HepG2 (cell line): ENCODE data around the gene RAPGEF5. TPM values are rescaled to one million over a fixed set of nuclear protein-coding genes. Genes with fewer than 3 reads are reported as not detected.

Experiments used
- ATAC-seq: fragments of 200-7000 bp; cut with Tn5 transposase; 3 replicates; pipeline ENCODE4 v1.9.1; 2020; ENCODE audit warnings: mild to moderate bottlenecking, moderate library complexity
- BruUV-seq: library from RNA; stranded (reverse); fragments of 400-500 nt; replicated peaks from 2 replicates; lab custom pipeline; 2021; lab: Mats Ljungman, UMichigan
- CTCF ChIA-PET: fragments of 300-600 bp; formaldehyde crosslinking; extraction: SDS; loops from one replicate; lab custom pipeline; 2021; ENCODE audit warnings: low total read pairs, inconsistent platforms, low intra/inter-chr PET ratio; lab: Yijun Ruan, JAX
- POLR2A ChIA-PET: fragments of 350-600 bp; sonication (Branson Sonifier 250); formaldehyde crosslinking; loops from one replicate; lab custom pipeline; 2020; ENCODE audit warnings: antibody characterized with exemption, inconsistent platforms; lab: Yijun Ruan, JAX
- DNase-seq: peaks from one replicate; pipeline ENCODE4 v3.0.0-alpha.2; 2015; ENCODE audit warnings: low spot score
- FAIRE-seq: peaks from 3 replicates; lab custom pipeline; 2011; peaks lifted over from hg19 to GRCh38; lab: Jason Lieb, UNC
- H2AFZ ChIP-seq: one replicate; pipeline ENCODE4 v1.6.1; 2011; ENCODE audit warnings: low read length, inconsistent platforms
- H3K27ac ChIP-seq: fragments of 300-600 bp; 3 replicates; pipeline ENCODE4 v1.8.0; 2011; ENCODE audit warnings: mixed run types, mild to moderate bottlenecking, mixed read lengths, low read length, inconsistent platforms; ENCODE audit not compliant: insufficient read depth; ENCODE audit errors: extremely low read length
- H3K27me3 ChIP-seq, 2 experiments: fragments of 200-600 bp in 1 of 2; 2 replicates in 1 of 2; 3 replicates in 1 of 2; pipeline versions ENCODE4 v1.6.0 to v1.8.0; 2011; ENCODE audit warnings: low read length in 2 of 2, mild to moderate bottlenecking in 2 of 2, moderate library complexity in 2 of 2, inconsistent platforms in 1 of 2; ENCODE audit not compliant: insufficient read depth in 2 of 2, control insufficient read depth in 1 of 2
- H3K36me3 ChIP-seq, 2 experiments: fragments of 200-600 bp in 1 of 2; replicated peaks in 1 of 2; 2 replicates in 1 of 2; 3 replicates in 1 of 2; pipeline versions ENCODE4 v1.5.1 to v1.8.0; 2011; ENCODE audit warnings: low read length in 2 of 2, inconsistent platforms in 1 of 2; ENCODE audit not compliant: insufficient read depth in 2 of 2, control insufficient read depth in 1 of 2
- H3K4me1 ChIP-seq: 2 replicates; pipeline ENCODE4 v1.5.1; 2012; ENCODE audit warnings: low read length, inconsistent platforms; ENCODE audit not compliant: insufficient read depth
- H3K4me2 ChIP-seq: 2 replicates; pipeline ENCODE4 v1.6.0; 2011; ENCODE audit warnings: low read depth, low read length, inconsistent platforms
- H3K4me3 ChIP-seq, 3 experiments: fragments of 200-600 bp in 1 of 3; sonication (generic), shearing (Covaris generic) in 1 of 3; replicated peaks in 1 of 3; 2 replicates each; pipeline ENCODE4 v1.5.1; 2011 to 2016; ENCODE audit warnings: low read length in 3 of 3, inconsistent platforms in 2 of 3, low read depth in 2 of 3, mild to moderate bottlenecking in 2 of 3, control low read depth in 1 of 3, mixed read lengths in 1 of 3; ENCODE audit not compliant: insufficient read depth in 1 of 3
- H3K79me2 ChIP-seq: one replicate; pipeline ENCODE4 v1.6.1; 2011; ENCODE audit warnings: low read length, inconsistent platforms; ENCODE audit not compliant: insufficient read depth
- H3K9ac ChIP-seq: 2 replicates; pipeline ENCODE4 v1.6.0; 2011; ENCODE audit warnings: mild to moderate bottlenecking, low read depth, low read length, inconsistent platforms; ENCODE audit not compliant: insufficient read depth
- H3K9me3 ChIP-seq: 2 replicates; pipeline ENCODE4 v1.5.1; 2012; ENCODE audit warnings: mild to moderate bottlenecking, low read length
- H4K20me1 ChIP-seq: 2 replicates; pipeline ENCODE4 v1.6.0; 2011; ENCODE audit warnings: inconsistent platforms, mild to moderate bottlenecking, low read length, moderate library complexity; ENCODE audit not compliant: insufficient read depth
- HNRNPL ChIP-seq: fragments of 200-400 bp; formaldehyde crosslinking; IDR thresholded peaks from 2 replicates; pipeline ENCODE4 v1.6.1; 2017; ENCODE audit warnings: mild to moderate bottlenecking, low read depth, low read length
- PRDM4 ChIP-seq: sonication (generic); formaldehyde crosslinking; IDR thresholded peaks from 2 replicates; pipeline ENCODE4 v1.9.0; 2021; ENCODE audit warnings: missing genetic modification reagents, borderline replicate concordance
- REPIN1 ChIP-seq: sonication (generic); formaldehyde crosslinking; IDR thresholded peaks from 2 replicates; pipeline ENCODE4 v1.8.0; 2022; ENCODE audit warnings: missing genetic modification reagents, low read depth, mild to moderate bottlenecking, borderline replicate concordance
- SCMH1 ChIP-seq: sonication (generic); formaldehyde crosslinking; IDR thresholded peaks from 2 replicates; pipeline ENCODE4 v1.9.0; 2021; ENCODE audit warnings: missing genetic modification reagents, mild to moderate bottlenecking, borderline replicate concordance
- ZNF235 ChIP-seq: sonication (generic); formaldehyde crosslinking; IDR thresholded peaks from 2 replicates; pipeline ENCODE4 v1.8.1; 2023; ENCODE audit warnings: mild to moderate bottlenecking, missing genetic modification reagents, borderline replicate concordance
- ZNF496 ChIP-seq: sonication (generic); formaldehyde crosslinking; IDR thresholded peaks from 2 replicates; pipeline ENCODE4 v1.8.1; 2023; ENCODE audit warnings: mild to moderate bottlenecking, moderate library complexity, missing genetic modification reagents; ENCODE audit not compliant: insufficient replicate concordance
- ZNF652 ChIP-seq: IDR thresholded peaks from 2 replicates; pipeline ENCODE4 v1.6.1; 2016; ENCODE audit warnings: low read depth, borderline replicate concordance
- ZNF777 ChIP-seq: sonication (generic); formaldehyde crosslinking; IDR thresholded peaks from 2 replicates; pipeline ENCODE4 v1.4.0; 2020; ENCODE audit warnings: missing genetic modification reagents
- ZSCAN22 ChIP-seq: sonication (generic); formaldehyde crosslinking; IDR thresholded peaks from 2 replicates; pipeline ENCODE4 v1.4.0; 2020; ENCODE audit warnings: mild to moderate bottlenecking, missing genetic modification reagents
- WGBS: methylation state at CpG from one replicate; pipeline ENCODE4 v1.1.6; 2017; ENCODE audit warnings: low lambda C conversion rate; 5-methylcytosine and 5-hydroxymethylcytosine counted together
- in situ Hi-C: cut with HindIII; loops from 2 replicates; pipeline ENCODE4 v1.10.0; 2017; ENCODE audit warnings: low pct_unique_long_range_greater_than_20kb; ENCODE audit not compliant: extremely low pct_ligation_motif_present
- intact Hi-C: fragments of 100-400 bp; cut with micrococcal nuclease; formaldehyde crosslinking; loops from one replicate; pipeline ENCODE4 v1.10.0; 2022; ENCODE audit not compliant: unreplicated experiment
- polyA plus RNA-seq, 8 experiments: library from polyadenylated mRNA; depleted of rRNA in 3 of 8; stranded (reverse) in 7 of 8; unstranded in 1 of 8; fragments of >200 nt; fragmentation: Illumina TruSeq in 4 of 8; extraction: Trizol in 4 of 8; gene quantifications; 2 replicates each; pipeline versions ENCODE4 v1.2.1 to v1.2.3, GENCODE V29; 2011 to 2016; ENCODE audit warnings: low read depth in 4 of 8, missing spikeins in 1 of 8, mixed read lengths in 1 of 8; ENCODE audit not compliant: insufficient read depth in 1 of 8
- total RNA-seq, 5 experiments: library from RNA; depleted of rRNA; stranded (reverse); fragments of >200 nt; fragmentation: Illumina TruSeq; extraction: Trizol; gene quantifications; 2 replicates each; pipeline ENCODE4 v1.2.3, GENCODE V29; 2016; ENCODE audit warnings: low read depth in 1 of 5

The RAPGEF5 gene
- total and polyA plus RNA-seq, 2 of the 13 experiments (the other 11 are each of a cell fraction or from before 2014, with no cell fraction given): 17.1 to 23.4 TPM

- in situ Hi-C loops (no loop called here), intact Hi-C loops (no loop called here)
- Histone ChIP-seq H3K9ac (no peak overlapping the region), H3K4me3 (no peak overlapping the region), H3K79me2 (no peaks in the 10 kb centered on the region), H4K20me1 (no peaks in the 10 kb centered on the region), H3K36me3 (peaks cover 16 to 77% of the 10 kb centered on the region in 2 experiments), H3K4me2 (no peak overlapping the region), H3K4me1 (no peaks in the 10 kb centered on the region), H3K27me3 (no peaks in the 10 kb centered on the region), H3K27ac (no peak overlapping the region), H3K9me3 (no peaks in the 10 kb centered on the region), H2AFZ (no peak overlapping the region)
- no TSS peak for BruUV-seq
- CTCF ChIA-PET: no interaction called here
- DNase-seq (no peak), ATAC-seq (no peak), FAIRE-seq (no peak)
- TF ChIP-seq HNRNPL (no peak), ZNF652 (CRISPR knock-in tag) (peak; percentile 63; the same call in 1 of the 2 replicates)
- WGBS: 98% methylated on average over 3 of the region's 3 CpGs
- POLR2A ChIA-PET: no interaction called here
Measured at GRCh38 chr7:22189230-22189629, 167.7 kb downstream of the RAPGEF5 start.

GRCh38 chr7:22187691-22188348 is 169.1 kb downstream of the RAPGEF5 start:
- in situ Hi-C loops: no loop called here
- POLR2A ChIA-PET: no interaction called here
- Histone ChIP-seq H3K4me3 (no peak overlapping the region), H2AFZ (no peak overlapping the region), H3K9ac (no peak overlapping the region), H4K20me1 (no peaks in the 10 kb centered on the region), H3K27me3 (no peaks in the 10 kb centered on the region), H3K9me3 (no peaks in the 10 kb centered on the region), H3K27ac (no peak overlapping the region), H3K4me1 (no peaks in the 10 kb centered on the region), H3K79me2 (no peaks in the 10 kb centered on the region), H3K36me3 (peaks cover 11 to 65% of the 10 kb centered on the region in 2 experiments), H3K4me2 (no peak overlapping the region)
- FAIRE-seq: no peak
- 94% methylated on average over 6 of the region's 6 CpGs for WGBS
- no peak for ATAC-seq
- TF ChIP-seq PRDM4 (CRISPR knock-in tag) (no peak), ZNF777 (CRISPR knock-in tag) (no peak), ZNF496 (CRISPR knock-in tag) (no peak), ZNF235 (CRISPR knock-in tag) (no peak), REPIN1 (CRISPR knock-in tag) (no peak), ZSCAN22 (CRISPR knock-in tag) (no peak), SCMH1 (CRISPR knock-in tag) (no peak)
- intact Hi-C loops: no loop called here
- CTCF ChIA-PET: no interaction called here
- no TSS peak for BruUV-seq
- DNase-seq: no peak
